ENCODE measurements around the gene DKK1.
"Not testable (repeated sequence)": the region's sequence is repeated elsewhere in the genome, so short reads cannot be mapped to it uniquely, and the experiment has no call there.

Gene DKK1

DNA sequence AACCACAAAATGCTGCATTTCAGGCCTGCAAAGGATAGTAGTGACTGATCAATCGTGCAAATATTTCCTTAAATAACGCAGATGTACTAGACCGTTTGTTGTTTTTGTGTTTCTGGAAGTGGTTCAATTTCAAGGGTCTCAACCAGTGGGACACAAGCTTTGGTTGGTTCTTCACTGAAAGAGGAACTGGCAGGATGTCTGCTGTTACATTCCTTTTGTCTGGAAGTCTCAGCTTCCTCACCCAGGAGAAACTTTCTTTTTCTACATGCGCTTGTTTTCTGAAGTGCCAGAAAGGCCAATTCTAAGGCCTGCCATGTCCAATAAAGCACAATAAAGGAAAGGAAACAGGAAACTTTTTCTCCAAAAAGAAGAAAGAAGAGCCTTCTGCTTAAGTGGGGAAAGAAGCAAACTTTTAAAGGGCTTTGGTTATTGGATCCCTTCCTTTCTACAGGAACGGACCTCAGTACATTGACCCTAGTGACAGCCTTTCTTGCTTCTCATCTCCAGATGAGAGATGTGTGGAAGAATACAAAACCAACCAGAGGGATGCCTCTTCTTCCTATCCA, 4.1 kb downstream of the DKK1 start:
- no peak for DNase-seq

DNA sequence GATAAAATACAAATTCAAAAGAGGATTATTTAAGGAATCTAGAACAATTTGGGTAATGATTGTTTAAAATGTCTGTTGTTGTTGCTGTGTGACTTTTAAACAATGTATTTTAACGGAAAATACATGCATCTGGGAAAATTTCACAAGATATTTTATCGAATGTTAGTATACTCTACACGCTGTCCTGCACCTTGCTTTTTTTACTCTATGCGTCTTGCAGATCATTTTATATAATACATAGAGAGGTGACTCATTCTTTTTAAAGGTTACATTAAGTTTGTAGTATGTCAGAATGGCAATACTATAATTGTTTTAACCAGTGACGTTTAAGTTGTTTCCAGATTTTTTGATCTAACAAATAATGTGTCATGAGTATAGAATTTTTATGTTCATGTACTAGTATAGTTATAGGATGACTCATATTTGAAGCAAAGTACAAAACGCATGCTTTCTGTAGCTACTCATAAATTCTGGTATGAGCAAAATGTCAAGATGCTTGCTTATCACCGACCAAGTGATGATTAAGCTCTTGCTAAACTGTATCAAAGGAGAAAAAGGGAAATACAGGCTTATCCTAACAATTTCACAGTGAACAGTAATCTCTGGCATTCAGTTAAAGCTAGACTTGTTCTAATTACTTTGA, 4.9 kb downstream of the DKK1 start:
- DNase-seq, result no peak

DNA sequence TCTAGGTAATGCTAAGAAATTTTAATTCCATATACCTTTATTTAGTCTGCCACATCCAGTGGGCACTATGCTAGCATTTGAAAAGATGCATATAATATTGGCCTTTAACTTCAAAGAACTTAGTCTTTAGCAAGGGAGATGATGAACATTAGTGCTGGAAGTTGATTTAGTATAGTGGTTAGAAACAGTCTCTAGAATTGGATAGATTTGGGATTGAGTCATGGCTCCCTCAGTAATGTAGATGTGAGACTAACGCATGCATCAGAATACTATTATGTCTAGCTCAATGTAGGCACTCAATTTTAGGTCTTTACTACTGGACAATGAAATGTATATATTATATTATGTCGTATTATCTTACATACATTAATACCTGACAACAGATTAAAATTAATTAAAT, 5.8 kb downstream of the DKK1 start:
- DNase-seq, result no peak

DNA sequence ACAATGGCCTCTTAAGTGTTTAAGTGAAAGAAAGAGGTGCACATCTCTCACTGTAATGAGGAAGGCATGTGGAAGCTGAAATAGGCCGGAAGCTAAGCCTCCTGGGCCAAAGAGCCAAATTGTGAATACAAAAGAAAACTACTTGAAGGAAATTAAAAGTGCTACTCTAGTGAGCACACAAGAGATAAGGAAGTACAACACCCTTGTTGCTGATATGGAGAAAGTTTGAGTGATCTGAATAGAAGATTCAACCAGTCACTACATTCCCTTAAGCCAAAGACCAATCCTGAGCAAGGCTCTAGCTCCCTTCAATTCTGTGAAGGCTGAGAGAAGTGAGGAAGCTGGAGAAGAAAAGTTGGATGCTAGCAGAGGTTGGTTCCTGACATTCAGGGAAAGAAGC, 8.2 kb downstream of the DKK1 start:
- DNase-seq, result no peak

DNA sequence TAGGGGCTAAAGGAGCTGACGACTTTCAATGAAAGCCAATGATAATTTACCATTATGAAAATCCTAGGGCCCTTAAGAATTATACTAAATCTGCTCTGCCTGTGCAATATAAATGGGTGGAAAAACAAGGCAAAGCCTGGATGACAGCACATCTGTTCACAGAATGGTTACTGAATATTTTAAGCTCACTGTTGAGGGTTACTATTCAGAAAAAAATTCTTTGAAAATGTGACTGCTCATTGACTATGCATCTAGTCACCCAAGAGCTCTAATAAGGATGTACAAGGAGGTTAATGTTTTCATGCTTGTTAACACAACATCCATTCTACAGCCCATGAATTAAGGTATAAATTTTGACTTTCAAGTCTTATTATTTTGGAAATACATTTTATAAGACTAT, 8.9 kb downstream of the DKK1 start:
- no peak for DNase-seq

DNA sequence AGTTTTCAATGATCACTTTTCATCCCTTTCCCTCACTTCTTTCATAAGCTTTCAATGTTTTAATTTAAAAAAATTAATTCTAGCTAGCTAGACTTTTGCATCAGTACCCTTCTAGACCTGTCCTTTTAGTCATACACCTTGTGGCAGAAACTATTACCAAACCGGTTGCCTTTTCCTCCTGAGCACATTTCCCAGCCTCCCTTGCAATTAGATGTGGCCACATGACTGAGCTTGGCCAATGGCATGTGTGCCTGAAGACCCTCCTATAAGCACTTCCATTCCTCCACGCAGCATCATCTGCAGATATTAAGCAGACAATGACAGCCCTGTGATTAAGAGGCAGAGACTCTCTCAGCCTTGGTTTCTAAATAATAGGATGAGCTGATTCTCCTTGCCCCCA, 12.3 kb downstream of the DKK1 start:
- no peak for DNase-seq

DNA sequence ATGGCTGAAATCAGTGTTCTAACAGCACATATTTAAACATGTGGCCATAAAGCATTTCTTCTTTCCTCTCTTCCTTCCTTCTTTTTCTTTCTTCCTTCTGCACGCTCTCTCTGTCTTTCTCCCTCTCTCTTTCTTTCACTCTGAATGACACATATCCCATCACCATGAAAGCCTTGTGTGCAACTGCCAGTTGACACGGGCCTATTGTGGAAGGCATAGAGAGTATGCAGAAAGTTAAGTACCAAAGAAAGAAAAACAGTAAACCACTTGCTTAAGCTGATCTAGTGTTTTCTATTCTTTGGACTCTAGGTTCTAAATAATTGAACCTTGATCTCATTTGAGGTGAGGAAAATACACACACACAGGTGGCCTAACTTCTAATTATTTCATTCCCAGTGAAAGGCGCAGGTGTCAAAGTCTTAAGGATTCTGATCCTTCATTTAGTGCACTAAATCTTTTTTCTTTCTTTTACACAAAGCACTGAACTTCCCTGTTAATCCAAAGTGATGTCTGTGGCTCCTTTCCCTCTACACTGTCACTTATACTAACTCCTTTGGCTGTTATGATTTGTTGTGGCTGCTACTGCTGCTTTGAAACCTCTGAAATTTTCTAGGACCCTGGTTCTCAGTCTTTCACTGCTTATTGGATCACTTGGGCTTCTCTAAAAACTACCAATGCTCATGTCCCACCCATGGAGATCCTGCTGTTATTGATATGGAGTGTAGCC, 17.7 kb downstream of the DKK1 start:
- no peak for DNase-seq

DNA sequence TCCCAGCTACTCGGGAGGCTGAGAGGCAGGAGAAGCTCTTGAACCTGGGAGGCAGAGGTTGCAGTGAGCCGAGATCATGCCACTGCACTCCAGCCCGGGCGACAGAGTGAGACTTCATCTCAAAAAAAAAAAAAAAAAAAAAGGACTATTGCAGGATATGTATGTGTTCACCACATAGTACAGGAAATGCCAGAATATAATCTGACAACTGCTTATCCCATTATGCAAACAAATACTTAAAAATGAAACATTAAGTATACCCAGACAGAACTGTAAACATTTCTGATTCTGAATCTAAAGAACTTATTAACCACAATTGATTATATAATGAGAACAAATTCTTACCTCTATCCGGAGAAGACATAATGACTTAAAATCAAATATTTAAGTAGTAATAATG, 18.7 kb downstream of the DKK1 start:
- no peak for DNase-seq

DNA sequence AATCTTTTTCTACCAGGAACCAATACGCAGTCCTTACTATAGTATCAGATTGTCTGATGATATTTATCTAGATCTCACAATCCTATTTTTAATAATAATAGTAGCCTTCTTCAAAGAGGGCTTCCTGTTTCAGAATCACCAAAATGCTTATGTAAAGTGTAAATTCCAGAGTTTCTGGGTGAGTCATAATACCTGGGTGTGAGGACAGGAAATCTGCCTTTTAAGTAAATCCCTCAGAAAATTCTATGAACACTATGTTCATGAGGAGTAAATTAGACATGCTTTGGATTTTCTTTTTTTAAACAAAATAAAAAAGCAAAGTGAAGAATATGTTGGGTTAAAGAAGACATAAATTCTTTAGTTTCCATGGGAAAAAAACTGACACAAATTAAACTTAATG, 20.5 kb downstream of the DKK1 start:
- no peak for DNase-seq

DNA sequence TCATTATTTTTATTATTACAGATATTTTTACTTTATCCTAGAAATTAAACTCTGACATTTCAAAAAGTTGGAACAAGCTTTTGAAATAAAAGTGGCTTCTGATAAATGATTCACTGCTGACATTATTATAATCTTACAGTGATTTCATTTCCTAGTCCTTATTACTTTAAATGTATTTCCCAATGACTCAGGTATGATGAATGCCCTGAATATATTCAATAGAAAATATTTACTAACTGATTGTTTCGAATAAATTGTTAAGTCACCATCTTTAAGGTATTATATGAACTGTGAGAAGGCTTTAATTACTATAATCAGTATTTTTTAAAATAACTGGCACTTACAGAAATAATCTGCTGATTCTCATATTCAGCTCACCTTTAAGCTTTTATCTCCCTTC, 21.6 kb downstream of the DKK1 start:
- no peak for DNase-seq

DNA sequence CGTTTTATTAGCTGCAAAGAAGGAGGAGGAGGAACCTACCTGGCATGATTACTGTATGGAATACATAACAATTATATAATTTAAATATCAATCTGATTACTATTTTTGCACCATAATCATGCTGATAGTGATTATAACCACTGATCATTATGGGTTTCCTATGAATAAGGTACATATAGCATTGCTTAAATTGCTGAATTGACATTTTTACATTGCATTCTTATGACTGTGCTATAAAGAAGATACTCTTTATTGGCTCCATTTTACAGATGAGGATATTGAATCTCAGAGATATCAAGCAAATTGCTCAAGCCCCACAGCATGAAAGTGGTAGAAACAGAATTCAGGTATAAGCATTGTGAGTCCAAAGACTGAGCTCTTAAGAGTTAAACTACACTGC, 23.1 kb downstream of the DKK1 start:
- no peak for DNase-seq

DNA sequence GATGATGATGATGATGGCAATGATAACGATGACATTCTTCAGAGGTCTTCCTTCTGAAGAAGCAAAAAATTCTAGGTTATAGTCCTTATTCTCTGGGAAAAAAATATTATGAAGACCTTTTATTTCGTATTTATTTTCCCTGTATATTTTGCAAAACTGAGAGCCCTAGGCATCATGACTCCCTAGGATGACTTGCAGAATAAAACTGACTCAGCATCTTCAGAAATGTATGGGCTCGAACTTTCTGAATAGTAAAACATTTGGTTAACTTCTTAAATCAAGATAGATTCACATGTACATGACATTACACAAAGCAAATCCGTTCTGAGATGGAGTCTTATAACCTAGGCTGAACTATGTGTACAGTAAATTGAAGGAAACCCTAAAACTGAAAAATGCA, 29.4 kb downstream of the DKK1 start:
- no peak for DNase-seq

DNA sequence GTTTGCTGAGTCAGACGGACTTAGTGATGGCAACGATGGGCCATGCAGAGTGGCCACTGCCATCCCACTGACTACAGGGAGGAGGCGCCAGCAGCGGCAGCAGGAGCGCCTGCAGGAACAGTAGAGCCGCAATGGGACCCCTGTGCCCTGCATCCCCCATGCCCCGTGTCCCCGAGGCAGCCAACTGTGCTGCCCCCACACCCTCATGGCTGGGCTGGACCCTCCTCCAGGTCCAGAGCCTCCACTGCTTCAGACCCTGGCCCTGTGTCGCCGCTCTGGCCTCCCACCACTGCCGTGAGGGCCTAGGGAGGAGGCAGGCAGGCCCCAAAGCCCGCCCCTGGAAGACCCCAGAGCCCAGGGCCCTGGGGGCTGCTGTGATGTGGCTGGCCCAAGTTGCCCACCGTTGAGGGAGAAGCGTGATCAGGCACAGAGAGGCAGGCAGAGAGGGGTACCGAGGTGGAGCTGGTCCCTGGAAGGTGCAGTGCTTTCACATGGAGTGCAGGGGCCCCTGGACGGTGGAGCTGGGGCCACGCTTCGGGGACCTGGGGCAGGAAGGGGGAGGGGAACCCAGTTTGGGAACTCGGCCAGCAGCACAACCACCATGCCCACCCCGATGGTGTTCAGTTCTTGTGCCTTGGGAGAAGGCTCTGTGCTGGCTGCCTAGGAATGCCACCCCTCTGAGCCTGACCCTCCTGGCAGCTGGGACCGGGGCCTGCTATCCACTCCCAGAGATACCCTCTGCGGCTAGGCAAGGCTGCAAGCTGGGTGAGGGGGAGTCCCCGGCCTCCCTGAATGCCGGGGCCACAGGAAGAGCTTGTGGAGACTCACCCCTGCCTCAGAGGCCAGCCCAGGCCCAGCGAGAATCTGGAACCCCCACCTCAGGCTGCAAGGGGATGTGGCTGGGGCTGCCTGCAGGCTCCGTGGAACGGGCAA, 32.6 kb downstream of the DKK1 start:
- DNase-seq, result no peak

DNA sequence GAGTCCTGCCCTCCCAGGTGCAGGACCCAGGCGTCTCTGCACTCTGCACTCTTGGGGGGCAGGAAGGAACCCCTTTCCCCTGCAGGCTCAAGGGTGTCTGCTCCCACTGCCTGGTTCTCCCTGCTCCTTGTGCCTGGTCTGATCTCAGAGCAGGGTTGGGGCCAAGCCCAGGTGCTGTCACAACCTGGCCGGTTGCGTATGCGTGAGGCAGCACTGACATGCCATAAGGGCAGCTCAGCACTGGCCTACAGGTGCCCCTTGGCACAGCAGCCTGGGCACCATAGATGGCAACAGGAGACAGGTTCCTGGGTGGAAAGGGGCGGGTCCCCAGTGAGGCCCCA, 33.2 kb downstream of the DKK1 start:
- no peak for DNase-seq

DNA sequence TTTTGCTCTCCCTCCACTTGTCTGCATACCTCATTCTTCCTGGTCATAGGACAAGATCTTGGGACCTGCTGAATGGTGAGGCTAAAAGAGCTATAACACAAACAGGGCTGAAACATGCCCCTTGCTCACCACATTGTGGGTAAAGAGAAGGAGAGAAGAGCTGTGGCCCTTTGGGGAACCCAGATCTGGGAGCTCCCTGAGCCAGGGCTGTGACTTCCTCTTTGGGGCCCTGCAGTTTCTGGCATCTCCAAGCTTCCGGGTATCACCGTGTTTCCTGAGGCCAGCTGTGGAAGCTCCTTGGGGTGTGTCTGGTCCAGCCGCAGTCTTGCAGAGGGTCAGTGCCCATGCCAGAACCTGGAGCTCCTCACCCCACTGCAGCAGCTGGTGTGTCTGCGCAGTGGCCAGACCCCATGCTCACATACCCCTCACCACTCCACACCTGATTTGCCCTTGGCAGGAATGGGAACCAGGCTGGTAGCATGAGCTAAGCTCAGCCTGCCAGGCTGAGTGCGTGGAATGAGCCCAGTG, 34.0 kb downstream of the DKK1 start:
- no peak for DNase-seq

DNA sequence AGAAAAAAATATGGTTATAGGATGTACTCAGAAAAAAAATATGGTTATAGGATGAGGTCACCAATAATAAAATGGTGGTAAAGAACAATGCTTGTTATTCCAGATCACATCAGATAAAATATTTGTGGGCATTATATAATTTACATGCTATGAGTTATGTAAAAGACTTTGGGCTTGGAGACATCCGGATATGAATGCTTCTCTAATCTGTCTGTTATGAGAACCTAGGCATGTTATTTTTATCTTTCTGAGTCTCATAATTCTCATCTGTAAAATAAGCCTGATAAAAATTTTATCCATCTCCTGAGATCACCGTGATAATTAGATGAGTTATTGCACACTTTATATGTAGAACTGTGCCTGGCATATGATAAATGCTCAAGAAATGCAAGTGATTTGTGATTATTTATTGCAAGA, 37.8 kb downstream of the DKK1 start:
- no peak for DNase-seq

DNA sequence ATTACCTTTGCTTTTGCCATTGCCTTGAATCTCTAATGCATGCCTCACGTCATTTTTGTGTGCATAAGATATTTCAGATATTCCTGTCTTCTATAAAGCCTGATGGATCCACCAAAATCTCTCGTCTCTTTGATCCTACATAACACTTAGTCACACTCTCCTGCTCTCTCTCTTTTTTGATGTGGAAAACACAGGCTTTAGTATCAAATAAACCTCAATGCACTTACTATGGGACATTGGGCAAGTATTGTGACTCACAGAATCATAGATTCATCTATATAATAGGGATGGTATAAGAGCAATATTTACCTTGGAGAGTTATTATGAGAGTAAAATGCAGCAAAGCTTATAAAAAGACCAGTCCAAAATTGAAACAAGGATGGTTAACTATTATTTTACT, 39.1 kb downstream of the DKK1 start:
- DNase-seq, result no peak

DNA sequence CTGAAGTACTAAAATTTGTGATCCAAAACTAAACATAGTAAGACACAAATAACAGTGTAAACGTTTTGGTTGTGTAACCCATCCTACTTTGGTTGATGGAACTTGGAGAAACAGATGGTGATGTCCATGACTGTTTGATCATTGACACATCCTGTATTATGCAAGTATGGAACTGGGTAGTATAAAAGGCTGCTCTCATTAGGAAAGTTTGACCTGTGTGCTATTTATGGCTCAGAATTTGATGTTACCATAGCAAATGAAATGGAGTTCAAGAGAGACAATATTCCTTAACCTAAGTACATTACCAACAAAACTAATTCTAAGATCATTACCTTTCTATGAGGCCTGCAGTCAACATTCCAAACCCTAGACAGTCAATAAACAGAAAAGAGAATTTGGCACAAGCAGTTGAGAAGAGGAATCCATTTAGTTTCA, 39.9 kb downstream of the DKK1 start:
- DNase-seq, result no peak

DNA sequence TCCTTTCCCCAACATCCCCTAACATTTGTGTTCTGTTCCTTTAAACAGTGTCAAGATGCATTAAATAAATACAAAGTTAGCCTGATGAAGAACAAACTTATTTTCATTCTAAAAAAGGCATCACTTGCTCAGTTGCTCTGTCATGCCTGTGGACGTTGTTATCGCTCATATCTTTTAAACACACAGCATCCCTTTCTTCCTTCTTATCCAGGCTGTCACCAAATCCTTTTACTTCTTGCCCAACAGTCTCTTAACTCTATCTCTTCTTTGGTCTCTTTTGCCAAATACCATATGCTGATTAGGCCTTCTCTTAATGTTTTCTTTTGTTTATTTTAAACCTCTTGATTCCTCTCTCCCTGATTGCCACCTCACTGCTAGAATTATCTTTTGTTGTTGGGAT, 43.9 kb downstream of the DKK1 start:
- DNase-seq, result no peak

DNA sequence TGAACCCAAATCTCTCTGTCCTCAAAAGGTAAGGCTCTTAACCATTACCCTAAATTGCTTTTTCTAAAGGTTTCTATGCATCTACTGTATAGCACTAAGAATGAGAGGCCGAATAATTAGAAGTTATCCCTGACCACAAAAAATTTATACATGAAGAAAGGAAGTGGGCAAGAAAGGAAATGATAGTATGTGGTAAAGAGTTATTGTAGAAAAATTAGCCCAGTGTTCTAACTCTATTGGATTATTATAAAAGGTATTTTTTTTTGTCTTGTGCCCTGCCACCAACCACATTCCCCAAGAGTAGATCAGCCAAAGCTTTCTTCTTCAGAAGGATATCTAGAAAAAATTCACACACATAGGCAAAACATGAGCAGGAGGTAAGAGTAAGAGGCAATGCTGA, 45.4 kb downstream of the DKK1 start:
- DNase-seq, result no peak

DNA sequence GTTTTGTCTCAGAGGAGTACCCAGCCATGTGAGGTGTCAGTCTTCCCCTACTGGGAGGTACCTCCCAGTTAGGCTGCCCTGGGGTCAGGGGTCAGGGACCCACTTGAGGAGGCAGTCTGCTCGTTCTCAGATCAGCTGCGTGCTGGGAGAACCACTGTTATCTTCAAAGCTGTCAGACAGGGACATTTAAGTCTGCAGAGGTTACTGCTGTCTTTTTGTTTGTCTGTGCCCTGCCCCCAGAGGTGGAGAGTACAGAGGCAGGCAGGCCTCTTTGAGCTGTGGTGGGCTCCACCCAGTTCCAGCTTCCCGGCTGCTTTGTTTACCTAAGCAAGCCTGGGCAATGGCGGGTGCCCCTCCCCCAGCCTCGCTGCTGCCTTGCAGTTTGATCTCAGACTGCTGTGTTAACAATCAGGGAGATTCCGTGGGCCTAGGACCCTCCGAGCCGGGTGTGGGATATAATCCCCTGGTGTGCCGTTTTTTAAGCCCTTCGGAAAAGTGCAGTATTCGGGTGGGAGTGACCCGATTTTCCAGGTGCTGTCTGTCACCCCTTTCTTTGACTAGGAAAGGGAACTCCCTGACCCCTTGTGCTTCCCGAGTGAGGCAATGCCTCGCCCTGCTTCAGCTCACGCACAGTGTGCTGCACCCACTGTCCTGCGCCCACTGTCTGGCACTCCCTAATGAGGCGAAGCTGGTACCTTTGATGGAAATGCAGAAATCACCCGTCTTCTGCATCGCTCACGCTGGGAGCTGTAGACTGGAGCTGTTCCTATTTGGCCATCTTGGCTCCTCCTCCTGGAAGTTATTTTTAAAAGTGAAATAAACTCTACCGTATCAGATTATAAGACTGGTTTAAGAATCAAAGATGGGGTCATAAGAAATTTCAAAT, 51.7 kb downstream of the DKK1 start:
- DNase-seq, result not testable (repeated sequence)

All from NCI-H510A (cell line).